ENCODE data around the gene POU2AF1. TPM values are rescaled to one million over a fixed set of nuclear protein-coding genes. Genes with fewer than 3 reads are reported as not detected.

The POU2AF1 gene
- polyA plus RNA-seq, 1 donor (not counting 4 experiments of a cell fraction or from before 2014, with no cell fraction given), result not detected

- DNase-seq (ENCODE audit: low read depth, low spot score) (no peak), FAIRE-seq (no peak)
- H3K4me3 ChIP-seq (ENCODE audit: control insufficient read depth in 2 of 3, extremely low read depth in 1 of 3, insufficient read depth in 2 of 3, low read depth in 1 of 3, low read length in 3 of 3), result no peak overlapping the region
- H4K20me1 ChIP-seq (ENCODE audit: control insufficient read depth, extremely low read depth, insufficient read depth, low read length), result no peaks in the 10 kb centered on the region
- peaks cover 7% of the 10 kb centered on the region for H3K4me1 ChIP-seq (ENCODE audit: control insufficient read depth, extremely low read depth, insufficient read depth, low read length)
- H2AFZ ChIP-seq (ENCODE audit: control insufficient read depth, low read length), result no peak overlapping the region
- H3K79me2 ChIP-seq (ENCODE audit: control insufficient read depth, insufficient read depth, low read length), result no peaks in the 10 kb centered on the region
- H3K27ac ChIP-seq (ENCODE audit: control insufficient read depth, insufficient read depth, low read length), result no peak overlapping the region
- no peaks in the 10 kb centered on the region for H3K9me1 ChIP-seq (ENCODE audit: control insufficient read depth, extremely low read depth, insufficient read depth, low read length)
- no peak overlapping the region for H3K4me2 ChIP-seq (ENCODE audit: control insufficient read depth, extremely low read depth, insufficient read depth, low read depth, low read length)
- no peaks in the 10 kb centered on the region for H3K27me3 ChIP-seq (ENCODE audit: control insufficient read depth, extremely low read depth, insufficient read depth, low read length)
- dilution Hi-C loops (cut with MboI; ENCODE audit: extremely low pct_ligation_motif_present, low sequenced_read_pairs), result no loop called here
- H3K36me3 ChIP-seq (ENCODE audit: control insufficient read depth in 2 of 2, extremely low read depth in 1 of 2, insufficient read depth in 2 of 2, low read length in 2 of 2), result no peaks in the 10 kb centered on the region
- no peak for TF ChIP-seq CTCF (optimal IDR thresholded peaks at IDR 0.05 in 1 of 3, IDR thresholded peaks at IDR 0.05 in 1 of 3, conservative IDR thresholded peaks at IDR 0.05 in 1 of 3; ENCODE audit: extremely low read depth in 1 of 3, insufficient read depth in 2 of 3, low read length in 3 of 3)
- H3K9me3 ChIP-seq (ENCODE audit: control insufficient read depth, low read depth, low read length), result no peaks in the 10 kb centered on the region
- H3K9ac ChIP-seq (ENCODE audit: control insufficient read depth, extremely low read depth, insufficient read depth, low read length), result no peak overlapping the region
Measured at GRCh38 chr11:111386611-111387150, 7.6 kb upstream of the POU2AF1 start.

GRCh38 chr11:111384494-111384893, 5.4 kb upstream of the POU2AF1 start:
- H3K9me1 ChIP-seq (ENCODE audit: control insufficient read depth, extremely low read depth, insufficient read depth, low read length), result no peaks in the 10 kb centered on the region
- H3K4me1 ChIP-seq (ENCODE audit: control insufficient read depth, extremely low read depth, insufficient read depth, low read length), result peaks cover 7% of the 10 kb centered on the region
- dilution Hi-C loops (cut with MboI; ENCODE audit: extremely low pct_ligation_motif_present, low sequenced_read_pairs), result no loop called here
- no peak overlapping the region for H2AFZ ChIP-seq (ENCODE audit: control insufficient read depth, low read length)
- no peak overlapping the region for H3K4me3 ChIP-seq (ENCODE audit: control insufficient read depth in 2 of 3, extremely low read depth in 1 of 3, insufficient read depth in 2 of 3, low read depth in 1 of 3, low read length in 3 of 3)
- no peaks in the 10 kb centered on the region for H3K79me2 ChIP-seq (ENCODE audit: control insufficient read depth, insufficient read depth, low read length)
- H4K20me1 ChIP-seq (ENCODE audit: control insufficient read depth, extremely low read depth, insufficient read depth, low read length), result no peaks in the 10 kb centered on the region
- no peak overlapping the region for H3K4me2 ChIP-seq (ENCODE audit: control insufficient read depth, extremely low read depth, insufficient read depth, low read depth, low read length)
- TF ChIP-seq CTCF (optimal IDR thresholded peaks at IDR 0.05 in 1 of 3, IDR thresholded peaks at IDR 0.05 in 1 of 3, conservative IDR thresholded peaks at IDR 0.05 in 1 of 3; ENCODE audit: extremely low read depth in 1 of 3, insufficient read depth in 2 of 3, low read length in 3 of 3) (no peak), EZH2 (IDR thresholded peaks at IDR 0.05; ENCODE audit: low read length) (no peak)
- DNase-seq (ENCODE audit: low read depth, low spot score) (no peak), FAIRE-seq (no peak)
- no peaks in the 10 kb centered on the region for H3K9me3 ChIP-seq (ENCODE audit: control insufficient read depth, low read depth, low read length)
- no peaks in the 10 kb centered on the region for H3K27me3 ChIP-seq (ENCODE audit: control insufficient read depth, extremely low read depth, insufficient read depth, low read length)
- H3K27ac ChIP-seq (ENCODE audit: control insufficient read depth, insufficient read depth, low read length), result no peak overlapping the region
- no peaks in the 10 kb centered on the region for H3K36me3 ChIP-seq (ENCODE audit: control insufficient read depth in 2 of 2, extremely low read depth in 1 of 2, insufficient read depth in 2 of 2, low read length in 2 of 2)
- no peak overlapping the region for H3K9ac ChIP-seq (ENCODE audit: control insufficient read depth, extremely low read depth, insufficient read depth, low read length)

All from keratinocyte (primary cell).